ENCODE results near the gene UBTD2. TPM values are rescaled to one million over a fixed set of nuclear protein-coding genes. Genes with fewer than 3 reads are reported as not detected.

UBTD2 gene
- total and polyA plus RNA-seq, 9 donors: 17.0 to 31.5 (median 28.6) TPM

GRCh38 chr5:172251419-172251818 lies 32.1 kb downstream of the UBTD2 start:
- no peak overlapping the region for H3K27ac ChIP-seq
- TF ChIP-seq POLR2A (IDR thresholded peaks at IDR 0.05) (no peak), CTCF (IDR thresholded peaks at IDR 0.05) (no peak), EP300 (IDR thresholded peaks at IDR 0.05) (no peak)
- 90 to 95% (median 93%) methylated on average over 1 of the region's 1 CpG for WGBS, 3 donors
- H3K36me3 ChIP-seq: no peaks in the 10 kb centered on the region
- intact Hi-C loops (cut with DNase I): no loop called here
- H3K4me1 ChIP-seq (ENCODE audit: insufficient read depth): no peaks in the 10 kb centered on the region
- DNase-seq: no peak
- H3K27me3 ChIP-seq: no peaks in the 10 kb centered on the region
- no peak overlapping the region for H3K4me3 ChIP-seq
- no peaks in the 10 kb centered on the region for H3K9me3 ChIP-seq

GRCh38 chr5:172248637-172249036 lies 34.9 kb downstream of the UBTD2 start:
- 91 to 92% (median 92%) methylated on average over 2 of the region's 2 CpGs for WGBS, 3 donors
- Histone ChIP-seq H3K27me3 (no peaks in the 10 kb centered on the region), H3K36me3 (no peaks in the 10 kb centered on the region), H3K4me1 (ENCODE audit: insufficient read depth) (no peaks in the 10 kb centered on the region), H3K9me3 (no peaks in the 10 kb centered on the region), H3K4me3 (no peak overlapping the region), H3K27ac (no peak overlapping the region)
- DNase-seq: no peak
- TF ChIP-seq POLR2A (IDR thresholded peaks at IDR 0.05) (no peak), CTCF (IDR thresholded peaks at IDR 0.05) (no peak), EP300 (IDR thresholded peaks at IDR 0.05) (no peak)
- intact Hi-C loops (cut with DNase I): no loop called here

- Histone ChIP-seq H3K4me1 (ENCODE audit: insufficient read depth) (no peaks in the 10 kb centered on the region), H3K27ac (no peak overlapping the region), H3K27me3 (no peaks in the 10 kb centered on the region), H3K36me3 (no peaks in the 10 kb centered on the region), H3K4me3 (no peak overlapping the region), H3K9me3 (no peaks in the 10 kb centered on the region)
- intact Hi-C loops (cut with DNase I): no loop called here
- no peak for TF ChIP-seq EP300 (IDR thresholded peaks at IDR 0.05)
- no peak for TF ChIP-seq CTCF (IDR thresholded peaks at IDR 0.05)
- TF ChIP-seq POLR2A (IDR thresholded peaks at IDR 0.05): no peak
- WGBS, 3 donors: 41 to 63% (median 44%) methylated on average over 1 of the region's 1 CpG
- DNase-seq: no peak
These were observed 37.9 kb downstream of the UBTD2 start for GRCh38 chr5:172245703-172246125.

GRCh38 chr5:172245046-172245445 lies 38.5 kb downstream of the UBTD2 start:
- DNase-seq: no peak
- no peak for TF ChIP-seq EP300 (IDR thresholded peaks at IDR 0.05)
- no peak for TF ChIP-seq CTCF (IDR thresholded peaks at IDR 0.05)
- no peak for TF ChIP-seq POLR2A (IDR thresholded peaks at IDR 0.05)
- Histone ChIP-seq H3K27ac (no peak overlapping the region), H3K4me3 (no peak overlapping the region), H3K9me3 (no peaks in the 10 kb centered on the region), H3K4me1 (ENCODE audit: insufficient read depth) (no peaks in the 10 kb centered on the region), H3K36me3 (no peaks in the 10 kb centered on the region), H3K27me3 (no peaks in the 10 kb centered on the region)
- intact Hi-C loops (cut with DNase I): no loop called here
- WGBS, 3 donors: 91 to 96% (median 95%) methylated on average over 2 of the region's 2 CpGs
